CD14-positive monocyte (primary cell): ENCODE data around the gene ADK. TPM values are rescaled to one million over a fixed set of nuclear protein-coding genes. Genes with fewer than 3 reads are reported as not detected.

Source experiments
- DNase-seq, 3 donors: peaks; one replicate each; pipeline ENCODE4 v3.0.0-alpha.2; 2011 to 2022
- H2AFZ ChIP-seq: 2 replicates; pipeline ENCODE4 v1.6.0; 2012; ENCODE audit warnings: mild to moderate bottlenecking, low read depth, low read length, inconsistent platforms; ENCODE audit not compliant: insufficient read depth, poor library complexity, severe bottlenecking
- H3K27ac ChIP-seq, 2 donors: 1 replicate in 1 of 2; 2 replicates in 1 of 2; pipeline ENCODE4 v1.5.1; 2012 to 2013; ENCODE audit warnings: low read length in 2 of 2, control low read depth in 1 of 2, inconsistent platforms in 1 of 2, low read depth in 1 of 2, mild to moderate bottlenecking in 1 of 2
- H3K27me3 ChIP-seq, 2 donors: one replicate each; pipeline versions ENCODE4 v1.6.0 to v1.6.1; 2011 to 2013; ENCODE audit warnings: low read length in 2 of 2; ENCODE audit not compliant: control insufficient read depth in 2 of 2, insufficient read depth in 2 of 2
- H3K36me3 ChIP-seq, 2 donors: replicated peaks in 1 of 2; 1 replicate in 1 of 2; 2 replicates in 1 of 2; pipeline versions ENCODE4 v1.5.1 to v1.6.1; 2012 to 2013; ENCODE audit warnings: low read length in 2 of 2, control low read depth in 1 of 2, inconsistent platforms in 1 of 2, mild to moderate bottlenecking in 1 of 2; ENCODE audit not compliant: insufficient read depth in 2 of 2, control insufficient read depth in 1 of 2
- H3K4me1 ChIP-seq, 2 donors: 1 replicate in 1 of 2; 2 replicates in 1 of 2; pipeline versions ENCODE4 v1.5.1 to v1.6.1; 2012 to 2013; ENCODE audit warnings: low read length in 2 of 2, control low read depth in 1 of 2, inconsistent platforms in 1 of 2, mild to moderate bottlenecking in 1 of 2, moderate library complexity in 1 of 2; ENCODE audit not compliant: insufficient read depth in 2 of 2, control insufficient read depth in 1 of 2
- H3K4me2 ChIP-seq: replicated peaks from 2 replicates; pipeline ENCODE3; 2012; ENCODE audit warnings: low read length, moderate library complexity, mild to moderate bottlenecking; ENCODE audit not compliant: poor library complexity, severe bottlenecking; ENCODE audit errors: extremely low read depth
- H3K4me3 ChIP-seq, 3 experiments: fragments of 200-600 bp in 1 of 3; sonication (generic) in 1 of 3; replicated peaks in 1 of 3; 1 replicate in 2 of 3; 2 replicates in 1 of 3; pipeline ENCODE4 v1.5.1; 2011 to 2013; ENCODE audit warnings: low read length in 3 of 3, mild to moderate bottlenecking in 3 of 3, control low read depth in 2 of 3, low read depth in 2 of 3, inconsistent platforms in 1 of 3, moderate library complexity in 1 of 3
- H3K79me2 ChIP-seq: 2 replicates; pipeline ENCODE4 v1.6.0; 2012; ENCODE audit warnings: mild to moderate bottlenecking, control low read depth, inconsistent platforms, low read length, moderate library complexity; ENCODE audit not compliant: insufficient read depth
- H3K9ac ChIP-seq: 2 replicates; pipeline ENCODE4 v1.6.0; 2017; ENCODE audit warnings: low read length, mild to moderate bottlenecking; ENCODE audit not compliant: insufficient read depth, poor library complexity, severe bottlenecking
- H3K9me3 ChIP-seq, 2 donors: replicated peaks in 1 of 2; 1 replicate in 1 of 2; 2 replicates in 1 of 2; pipeline versions ENCODE4 v1.5.1 to v1.6.1; 2012 to 2013; ENCODE audit warnings: low read length in 2 of 2, control low read depth in 1 of 2; ENCODE audit not compliant: control insufficient read depth in 1 of 2, insufficient read depth in 1 of 2
- H4K20me1 ChIP-seq: 2 replicates; pipeline ENCODE4 v1.6.0; 2012; ENCODE audit warnings: mild to moderate bottlenecking, low read length, control low read depth, moderate library complexity; ENCODE audit not compliant: insufficient read depth
- H3K27ac Mint-ChIP-seq, 7 donors: one replicate each; pipeline ENCODE4 v1.8.0; 2020; ENCODE audit warnings: mild to moderate bottlenecking in 7 of 7, mixed read lengths in 7 of 7, moderate library complexity in 6 of 7, inconsistent platforms in 2 of 7
- H3K27me3 Mint-ChIP-seq, 3 donors: one replicate each; pipeline ENCODE4 v1.8.0; 2021 to 2022; ENCODE audit warnings: low read depth in 3 of 3, mild to moderate bottlenecking in 3 of 3, mixed read lengths in 3 of 3, moderate library complexity in 3 of 3, inconsistent platforms in 1 of 3
- H3K36me3 Mint-ChIP-seq, 2 donors: one replicate each; pipeline ENCODE4 v1.8.0; 2020; ENCODE audit warnings: mixed read lengths in 2 of 2, inconsistent platforms in 1 of 2, mild to moderate bottlenecking in 1 of 2
- H3K4me1 Mint-ChIP-seq: one replicate; pipeline ENCODE4 v1.8.0; 2020; ENCODE audit warnings: mild to moderate bottlenecking, mixed read lengths
- H3K4me3 Mint-ChIP-seq, 2 donors: one replicate each; pipeline ENCODE4 v1.8.0; 2020; ENCODE audit warnings: mild to moderate bottlenecking in 2 of 2, mixed read lengths in 2 of 2, moderate library complexity in 1 of 2
- H3K9me3 Mint-ChIP-seq, 7 donors: one replicate each; pipeline ENCODE4 v1.8.0; 2020 to 2022; ENCODE audit warnings: mixed read lengths in 7 of 7, mild to moderate bottlenecking in 6 of 7, moderate library complexity in 6 of 7, inconsistent platforms in 2 of 7
- CTCF ChIP-seq: fragments of 200-600 bp; IDR thresholded peaks from one replicate; pipeline ENCODE4 v1.8.0; 2022; ENCODE audit warnings: antibody characterized with exemption, mild to moderate bottlenecking
- WGBS: methylation state at CpG from one replicate; pipeline ENCODE4 v1.1.5; 2013; ENCODE audit warnings: missing lambda C conversion rate; ENCODE audit not compliant: insufficient coverage; 5-methylcytosine and 5-hydroxymethylcytosine counted together
- intact Hi-C, 2 donors: fragments of 100-400 bp; cut with micrococcal nuclease; formaldehyde crosslinking; loops; one replicate each; pipeline versions ENCODE4 v1.15.0 to v1.15.1; 2023
- polyA plus RNA-seq, 3 donors: library from polyadenylated mRNA; depleted of rRNA in 1 of 3; unstranded in 2 of 3; stranded (reverse) in 1 of 3; fragments of 300-500 nt in 2 of 3; fragments of >200 nt in 1 of 3; fragmentation: Illumina TruSeq in 2 of 3; gene quantifications; 1 replicate in 2 of 3; 2 replicates in 1 of 3; pipeline ENCODE4 v1.2.3, GENCODE V29; 2012 to 2021

ADK gene
- polyA plus RNA-seq, 3 donors = 6.4 to 38.2 (median 35.7) TPM

GRCh38 chr10:74437822-74438221 lies 286.8 kb downstream of the ADK start:
- H3K4me3 Mint-ChIP-seq = no peak overlapping the region
- no peak overlapping the region for H3K4me3 ChIP-seq
- intact Hi-C loops = no loop called here
- no peaks in the 10 kb centered on the region for H4K20me1 ChIP-seq
- peaks cover 0 to 1% (median 0%) of the 10 kb centered on the region in 3 donors for H3K27me3 Mint-ChIP-seq
- no peaks in the 10 kb centered on the region for H3K9me3 Mint-ChIP-seq
- H3K9me3 ChIP-seq = no peaks in the 10 kb centered on the region
- H2AFZ ChIP-seq = no peak overlapping the region
- H3K27ac Mint-ChIP-seq = no peak overlapping the region
- H3K36me3 ChIP-seq = no peaks in the 10 kb centered on the region
- H3K27ac ChIP-seq = no peak overlapping the region
- H3K36me3 Mint-ChIP-seq = peaks cover 6 to 12% of the 10 kb centered on the region in 2 donors
- no peaks in the 10 kb centered on the region for H3K4me1 ChIP-seq
- H3K4me1 Mint-ChIP-seq = peaks cover 4% of the 10 kb centered on the region
- H3K27me3 ChIP-seq = no peaks in the 10 kb centered on the region
- no peak overlapping the region for H3K9ac ChIP-seq
- H3K4me2 ChIP-seq = no peak overlapping the region
- no peak for DNase-seq
- no peaks in the 10 kb centered on the region for H3K79me2 ChIP-seq
- TF ChIP-seq CTCF = no peak

GRCh38 chr10:74439213-74439612 lies 288.2 kb downstream of the ADK start:
- WGBS = no CpG with 5 or more reads among the region's 1 CpG
- H3K4me2 ChIP-seq = no peak overlapping the region
- peaks cover 0 to 1% (median 0%) of the 10 kb centered on the region in 3 donors for H3K27me3 Mint-ChIP-seq
- H2AFZ ChIP-seq = no peak overlapping the region
- H3K9me3 ChIP-seq = no peaks in the 10 kb centered on the region
- H3K4me3 ChIP-seq = no peak overlapping the region
- DNase-seq = no peak
- no peak for TF ChIP-seq CTCF
- no peaks in the 10 kb centered on the region for H3K36me3 ChIP-seq
- H3K27ac Mint-ChIP-seq = no peak overlapping the region
- H4K20me1 ChIP-seq = no peaks in the 10 kb centered on the region
- peaks cover 6 to 12% of the 10 kb centered on the region in 2 donors for H3K36me3 Mint-ChIP-seq
- no peaks in the 10 kb centered on the region for H3K9me3 Mint-ChIP-seq
- no peaks in the 10 kb centered on the region for H3K79me2 ChIP-seq
- no peaks in the 10 kb centered on the region for H3K4me1 ChIP-seq
- H3K27ac ChIP-seq = no peak overlapping the region
- H3K27me3 ChIP-seq = no peaks in the 10 kb centered on the region
- H3K4me1 Mint-ChIP-seq = peaks cover 4% of the 10 kb centered on the region
- intact Hi-C loops = no loop called here
- no peak overlapping the region for H3K4me3 Mint-ChIP-seq
- H3K9ac ChIP-seq = no peak overlapping the region
